Adrenal gland (tissue), 5 donors: ENCODE measurements around the gene MRPL50.

Experiments used
- CTCF ChIP-seq, 6 experiments: fragments of 450-650 bp in 4 of 6; fragments of 200-600 bp in 2 of 6; sonication (generic) in 1 of 6; IDR thresholded peaks; 1 replicate in 5 of 6; 2 replicates in 1 of 6; pipeline versions ENCODE4 v1.5.1 to v1.8.0; 2016 to 2021; ENCODE audit warnings: antibody characterized with exemption in 6 of 6, mild to moderate bottlenecking in 2 of 6, moderate library complexity in 1 of 6
- POLR2A ChIP-seq, 2 donors: fragments of 450-650 bp; IDR thresholded peaks; one replicate each; pipeline ENCODE4 v1.6.1; 2017; ENCODE audit warnings: antibody characterized with exemption in 2 of 2, mild to moderate bottlenecking in 2 of 2, moderate library complexity in 1 of 2
- donor health status: DM: no; HTN: no; CAD: no.

GRCh38 chr9:101362450-101362849, 36.0 kb downstream of the MRPL50 start:
- TF ChIP-seq POLR2A (IDR thresholded peaks at IDR 0.05) (no peak), CTCF (IDR thresholded peaks at IDR 0.05) (no peak)
